ENCODE measurements around the gene SCAMP5. TPM values are rescaled to one million over a fixed set of nuclear protein-coding genes. Genes with fewer than 3 reads are reported as not detected.

The SCAMP5 gene
- total RNA-seq, 2 experiments from 2014 or later: 0.65 to 1.1 TPM

DNA sequence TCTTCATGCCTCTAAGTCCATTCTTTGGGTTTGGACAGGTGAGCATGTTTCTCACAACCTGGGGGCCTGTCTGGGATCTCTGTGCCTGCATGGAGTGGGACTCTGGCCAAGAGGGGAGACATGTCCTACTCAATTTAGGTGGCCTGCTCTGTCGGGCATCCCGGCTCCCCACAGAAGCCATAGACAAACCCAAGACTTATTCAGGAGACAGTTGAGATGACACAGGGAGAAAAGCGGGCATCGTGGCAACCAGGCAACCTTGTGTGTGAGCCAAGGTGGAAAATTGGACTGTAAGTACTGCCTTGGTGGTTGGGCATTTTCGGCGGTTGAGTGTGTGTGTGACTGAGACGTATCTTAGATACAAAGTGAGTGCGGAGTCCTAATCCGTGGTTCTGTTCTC is 68.5 kb downstream of the SCAMP5 start:
- ATAC-seq: no peak
- TF ChIP-seq, protein P1, sequence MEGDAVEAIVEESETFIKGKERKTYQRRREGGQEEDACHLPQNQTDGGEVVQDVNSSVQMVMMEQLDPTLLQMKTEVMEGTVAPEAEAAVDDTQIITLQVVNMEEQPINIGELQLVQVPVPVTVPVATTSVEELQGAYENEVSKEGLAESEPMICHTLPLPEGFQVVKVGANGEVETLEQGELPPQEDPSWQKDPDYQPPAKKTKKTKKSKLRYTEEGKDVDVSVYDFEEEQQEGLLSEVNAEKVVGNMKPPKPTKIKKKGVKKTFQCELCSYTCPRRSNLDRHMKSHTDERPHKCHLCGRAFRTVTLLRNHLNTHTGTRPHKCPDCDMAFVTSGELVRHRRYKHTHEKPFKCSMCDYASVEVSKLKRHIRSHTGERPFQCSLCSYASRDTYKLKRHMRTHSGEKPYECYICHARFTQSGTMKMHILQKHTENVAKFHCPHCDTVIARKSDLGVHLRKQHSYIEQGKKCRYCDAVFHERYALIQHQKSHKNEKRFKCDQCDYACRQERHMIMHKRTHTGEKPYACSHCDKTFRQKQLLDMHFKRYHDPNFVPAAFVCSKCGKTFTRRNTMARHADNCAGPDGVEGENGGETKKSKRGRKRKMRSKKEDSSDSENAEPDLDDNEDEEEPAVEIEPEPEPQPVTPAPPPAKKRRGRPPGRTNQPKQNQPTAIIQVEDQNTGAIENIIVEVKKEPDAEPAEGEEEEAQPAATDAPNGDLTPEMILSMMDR (IDR thresholded peaks at IDR 0.05): no peak
- POLR2A ChIA-PET: no interaction called here
- CTCF ChIA-PET: no interaction called here
- DNase-seq: no peak
- Mint-ChIP-seq H3K4me3 (no peak overlapping the region), H3K9me3 (peaks cover 9% of the 10 kb centered on the region), H3K4me1 (ENCODE audit: low read depth) (peaks cover 32% of the 10 kb centered on the region), H3K27me3 (peaks cover 12% of the 10 kb centered on the region), H3K27ac (no peak overlapping the region), H3K36me3 (ENCODE audit: low read depth) (peaks cover 7% of the 10 kb centered on the region)
- intact Hi-C loops (cut with micrococcal nuclease): no loop called here

DNA sequence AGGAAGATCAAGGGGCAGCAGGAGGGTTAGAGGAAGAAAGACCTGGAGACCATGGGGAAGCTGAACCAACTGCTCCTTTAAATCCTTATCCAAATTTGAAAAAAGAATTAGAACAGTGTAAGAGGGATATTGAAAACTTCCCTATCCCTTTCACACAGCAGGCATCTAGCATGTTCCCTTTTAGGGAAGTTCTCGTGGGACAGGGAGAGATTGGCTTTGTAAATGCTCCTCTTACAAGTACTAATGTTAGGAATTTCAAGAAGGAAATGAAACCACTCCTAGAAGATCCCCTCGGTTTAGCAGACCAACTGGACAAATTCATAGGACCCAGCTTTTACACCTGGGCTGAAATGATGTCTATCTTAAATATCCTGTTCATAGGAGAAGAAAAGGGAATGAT is 69.5 kb downstream of the SCAMP5 start:
- TF ChIP-seq, protein P1 (IDR thresholded peaks at IDR 0.05): no peak
- peaks cover 37% of the 10 kb centered on the region for H3K4me1 Mint-ChIP-seq (ENCODE audit: low read depth)
- no peak overlapping the region for H3K27ac Mint-ChIP-seq
- CTCF ChIA-PET: no interaction called here
- peaks cover 7% of the 10 kb centered on the region for H3K36me3 Mint-ChIP-seq (ENCODE audit: low read depth)
- H3K4me3 Mint-ChIP-seq: no peak overlapping the region
- POLR2A ChIA-PET: no interaction called here
- no peak for DNase-seq
- H3K27me3 Mint-ChIP-seq: peaks cover 12% of the 10 kb centered on the region
- peaks cover 9% of the 10 kb centered on the region for H3K9me3 Mint-ChIP-seq
- no peak for ATAC-seq
- intact Hi-C loops (cut with micrococcal nuclease): no loop called here

DNA sequence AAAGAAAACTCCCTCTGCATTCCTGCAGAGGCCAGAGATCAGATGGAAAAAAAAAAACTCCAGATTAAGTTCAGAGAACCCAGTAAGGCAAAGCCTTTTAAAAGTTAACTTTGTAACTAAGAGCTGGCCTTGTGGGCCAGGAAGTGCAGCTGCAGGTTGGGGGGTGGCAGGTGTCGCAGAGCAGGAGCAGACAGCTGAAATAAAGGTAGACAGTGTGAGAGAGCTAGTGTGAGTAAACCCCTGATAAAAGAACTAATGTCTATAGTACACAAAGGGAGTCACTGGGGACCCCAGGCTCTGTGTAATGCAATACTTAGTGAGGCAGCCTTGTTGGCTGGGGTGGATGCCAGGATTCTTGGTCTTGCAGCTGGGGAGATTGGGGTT is 70.1 kb downstream of the SCAMP5 start:
- Mint-ChIP-seq H3K27me3 (peaks cover 12% of the 10 kb centered on the region), H3K36me3 (ENCODE audit: low read depth) (peaks cover 7% of the 10 kb centered on the region), H3K27ac (no peak overlapping the region), H3K4me1 (ENCODE audit: low read depth) (peaks cover 37% of the 10 kb centered on the region), H3K9me3 (peaks cover 9% of the 10 kb centered on the region), H3K4me3 (no peak overlapping the region)
- TF ChIP-seq, protein P1 (IDR thresholded peaks at IDR 0.05): no peak
- no peak for DNase-seq
- ATAC-seq: no peak
- intact Hi-C loops (cut with micrococcal nuclease): no loop called here
- CTCF ChIA-PET: interaction anchor here (2.2 kb wide), 1 partner anchor 139 kb away, joined by 11 read pairs; no protein-coding TSS in a partner anchor
- POLR2A ChIA-PET: interaction anchor here (0.6 to 1.2 kb wide), 3 partner anchors 9 to 110 kb away, joined by 3 read pairs; no protein-coding TSS in a partner anchor

DNA sequence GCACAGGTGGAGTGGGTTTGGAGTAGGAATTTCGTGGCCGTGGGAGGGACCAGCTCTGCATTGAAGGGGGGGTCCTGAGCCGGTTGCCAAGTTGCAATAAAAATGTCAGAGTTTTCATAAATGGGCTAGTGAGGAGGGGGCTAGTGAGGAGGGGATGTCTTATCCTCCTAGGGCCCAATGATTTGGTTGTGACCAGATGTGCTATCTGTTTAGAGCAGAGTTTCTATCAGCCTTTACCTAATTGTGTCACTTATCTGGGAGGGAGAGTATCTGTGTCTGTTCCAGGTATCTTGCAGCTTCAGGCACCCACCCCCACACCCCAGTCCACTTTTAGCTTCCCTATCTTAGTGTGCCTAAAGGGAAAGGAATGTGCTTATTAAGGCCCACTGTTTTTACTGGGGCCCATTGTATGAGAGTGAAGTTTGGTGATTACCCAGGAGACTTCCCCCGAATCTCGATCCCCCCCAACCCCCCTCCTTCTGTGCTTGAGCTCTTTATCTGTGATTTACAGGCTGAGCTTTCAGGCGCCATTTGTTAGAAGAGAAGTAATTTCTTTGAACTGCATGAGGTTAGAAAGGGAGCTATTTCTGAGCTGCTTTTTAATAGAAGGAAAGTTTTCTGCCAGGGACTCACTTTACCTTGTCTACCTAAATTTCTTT is 70.6 kb downstream of the SCAMP5 start:
- DNase-seq: no peak
- POLR2A ChIA-PET: interaction anchor here (0.5 to 1.5 kb wide), 9 partner anchors 8 to 111 kb away, joined by 3 to 6 read pairs (median 3); partner anchors contain the start of gene PPCDC
- H3K4me1 Mint-ChIP-seq (ENCODE audit: low read depth): peaks cover 37% of the 10 kb centered on the region

More for the DNA sequence above, 70.6 kb downstream of the SCAMP5 start:
- intact Hi-C loops (cut with micrococcal nuclease): no loop called here
- Mint-ChIP-seq H3K4me3 (no peak overlapping the region), H3K9me3 (peaks cover 9% of the 10 kb centered on the region), H3K27me3 (peaks cover 12% of the 10 kb centered on the region), H3K27ac (no peak overlapping the region), H3K36me3 (ENCODE audit: low read depth) (peaks cover 7% of the 10 kb centered on the region)
- CTCF ChIA-PET: interaction anchor here (1.5 to 2.2 kb wide), 2 partner anchors 21 to 138 kb away, joined by 3 to 11 read pairs; no protein-coding TSS in a partner anchor
- TF ChIP-seq, protein P1 (IDR thresholded peaks at IDR 0.05): no peak
- no peak for ATAC-seq
